Endothelial cell of umbilical vein (primary cell): ENCODE data around the gene ANG. TPM values are rescaled to one million over a fixed set of nuclear protein-coding genes. Genes with fewer than 3 reads are reported as not detected.

Experiments
- BruUV-seq: library from RNA; stranded (reverse); fragments of 400-500 nt; replicated peaks from 2 replicates; lab custom pipeline; 2021; lab: Mats Ljungman, UMichigan
- CTCF ChIA-PET: fragments of 300-600, 350-600 bp; sonication (Branson Sonifier 250); formaldehyde crosslinking; loops from one replicate; lab custom pipeline; 2021; ENCODE audit warnings: antibody characterized with exemption, inconsistent platforms; lab: Charles Lee
- POLR2A ChIA-PET: fragments of 300-600, 350-600 bp; sonication (Branson Sonifier 250); formaldehyde crosslinking; loops from one replicate; lab custom pipeline; 2021; ENCODE audit warnings: antibody characterized with exemption, inconsistent platforms; lab: Charles Lee
- DNase-seq: peaks from one replicate; pipeline ENCODE4 v3.0.0-alpha.2; 2011; ENCODE audit warnings: low read depth, low spot score
- FAIRE-seq: peaks from 2 replicates; lab custom pipeline; 2011; peaks lifted over from hg19 to GRCh38; lab: Jason Lieb, UNC
- H2AFZ ChIP-seq: 2 replicates; pipeline ENCODE4 v1.6.0; 2012; ENCODE audit warnings: low read depth, low read length, control low read depth, inconsistent platforms
- H3K27ac ChIP-seq: 2 replicates; pipeline ENCODE4 v1.5.1; 2011; ENCODE audit warnings: low read depth, mild to moderate bottlenecking, control low read depth, low read length, moderate library complexity; ENCODE audit not compliant: insufficient read depth
- H3K27me3 ChIP-seq, 2 experiments: 2 replicates each; pipeline versions ENCODE4 v1.6.0 to v1.6.1; 2011; ENCODE audit warnings: low read length in 2 of 2, mixed read lengths in 1 of 2; ENCODE audit not compliant: control insufficient read depth in 2 of 2, insufficient read depth in 2 of 2
- H3K36me3 ChIP-seq, 2 experiments: 2 replicates in 1 of 2; 3 replicates in 1 of 2; pipeline ENCODE4 v1.5.1; 2011; ENCODE audit warnings: low read length in 2 of 2, mild to moderate bottlenecking in 1 of 2, moderate library complexity in 1 of 2; ENCODE audit not compliant: control insufficient read depth in 2 of 2, insufficient read depth in 2 of 2; ENCODE audit errors: extremely low read depth in 1 of 2
- H3K4me1 ChIP-seq: 3 replicates; pipeline ENCODE4 v1.5.1; 2011; ENCODE audit warnings: mild to moderate bottlenecking, low read length; ENCODE audit not compliant: control insufficient read depth, insufficient read depth; ENCODE audit errors: extremely low read depth
- H3K4me2 ChIP-seq: 2 replicates; pipeline ENCODE4 v1.6.1; 2011; ENCODE audit warnings: low read length, control low read depth, mixed read lengths; ENCODE audit not compliant: insufficient read depth
- H3K4me3 ChIP-seq, 3 experiments: fragments of 200-600 bp in 1 of 3; sonication (generic), shearing (Covaris generic) in 1 of 3; replicated peaks in 1 of 3; 2 replicates each; pipeline ENCODE4 v1.5.1; 2011 to 2016; ENCODE audit warnings: control low read depth in 3 of 3, low read length in 3 of 3, mild to moderate bottlenecking in 2 of 3, inconsistent platforms in 1 of 3, low read depth in 1 of 3, moderate library complexity in 1 of 3; ENCODE audit not compliant: insufficient read depth in 1 of 3
- H3K79me2 ChIP-seq: 2 replicates; pipeline ENCODE4 v1.6.0; 2012; ENCODE audit warnings: low read length, inconsistent platforms; ENCODE audit not compliant: control insufficient read depth, insufficient read depth
- H3K9ac ChIP-seq: replicated peaks from 2 replicates; pipeline ENCODE3; 2011; ENCODE audit warnings: low read length, control low read depth; ENCODE audit not compliant: insufficient read depth; ENCODE audit errors: extremely low read depth
- H3K9me1 ChIP-seq: replicated peaks from 3 replicates; pipeline ENCODE4 v1.6.0; 2011; ENCODE audit warnings: mild to moderate bottlenecking, low read length; ENCODE audit not compliant: control insufficient read depth, insufficient read depth; ENCODE audit errors: extremely low read depth
- H3K9me3 ChIP-seq: replicated peaks from 2 replicates; pipeline ENCODE4 v1.5.1; 2012; ENCODE audit warnings: low read length, inconsistent platforms; ENCODE audit not compliant: control insufficient read depth, insufficient read depth
- H4K20me1 ChIP-seq: replicated peaks from 2 replicates; pipeline ENCODE3; 2011; ENCODE audit warnings: mild to moderate bottlenecking, low read length; ENCODE audit not compliant: control insufficient read depth, insufficient read depth; ENCODE audit errors: extremely low read depth
- CTCF ChIP-seq, 2 donors: IDR thresholded peaks; 1 replicate in 1 of 2; 2 replicates in 1 of 2; pipeline ENCODE4 v1.5.1; 2011; ENCODE audit warnings: low read length in 2 of 2, mild to moderate bottlenecking in 2 of 2, moderate library complexity in 2 of 2, control low read depth in 1 of 2, inconsistent platforms in 1 of 2, low read depth in 1 of 2; ENCODE audit not compliant: insufficient read depth in 1 of 2; ENCODE audit errors: extremely low read depth in 1 of 2
- EZH2 ChIP-seq: IDR thresholded peaks from 2 replicates; pipeline ENCODE4 v1.6.1; 2012; ENCODE audit warnings: borderline replicate concordance, low read depth, mild to moderate bottlenecking, moderate library complexity, low read length, inconsistent platforms; ENCODE audit not compliant: severe bottlenecking
- FOS ChIP-seq: IDR thresholded peaks from 2 replicates; pipeline ENCODE4 v1.6.1; 2011; ENCODE audit warnings: mild to moderate bottlenecking, low read length, moderate library complexity, borderline replicate concordance; ENCODE audit not compliant: insufficient read depth
- GATA2 ChIP-seq: IDR thresholded peaks from 2 replicates; pipeline ENCODE4 v1.7.0; 2011; ENCODE audit warnings: low read depth, mild to moderate bottlenecking, moderate library complexity, mixed read lengths, low read length; ENCODE audit not compliant: insufficient read length, insufficient read depth
- JUN ChIP-seq: IDR thresholded peaks from 2 replicates; pipeline ENCODE4 v1.6.1; 2011; ENCODE audit warnings: borderline replicate concordance, low read depth; ENCODE audit not compliant: insufficient read length, insufficient read depth
- MAX ChIP-seq: IDR thresholded peaks from 2 replicates; pipeline ENCODE4 v1.6.1; 2011; ENCODE audit not compliant: insufficient read depth, insufficient read length
- MYC ChIP-seq: IDR thresholded peaks from one replicate; pipeline ENCODE4 v1.6.1; 2011; ENCODE audit warnings: mild to moderate bottlenecking, low read depth, low read length
- POLR2A ChIP-seq: IDR thresholded peaks from 2 replicates; pipeline ENCODE4 v1.6.1; 2012; ENCODE audit warnings: low read depth, mild to moderate bottlenecking, control low read depth, low read length
- POLR2AphosphoS5 ChIP-seq: IDR thresholded peaks from 2 replicates; pipeline ENCODE4 v1.6.1; 2012; ENCODE audit warnings: low read depth, mild to moderate bottlenecking, control low read depth, low read length, moderate library complexity; ENCODE audit not compliant: insufficient read depth
- dilution Hi-C: fragments of 300-500 bp; cut with MboI; formaldehyde crosslinking; loops from one replicate; pipeline ENCODE4 v1.15.0; 2019; ENCODE audit warnings: low sequenced_read_pairs; ENCODE audit not compliant: extremely low pct_ligation_motif_present
- intact Hi-C: fragments of 100-400 bp; cut with micrococcal nuclease; formaldehyde crosslinking; loops from one replicate; pipeline ENCODE4 v1.10.0; 2022
- polyA plus RNA-seq, 4 experiments: library from polyadenylated mRNA; depleted of rRNA in 3 of 4; stranded (reverse) in 3 of 4; unstranded in 1 of 4; fragments of >200 nt; gene quantifications; 2 replicates each; pipeline versions ENCODE4 v1.2.1 to v1.2.3, GENCODE V29; 2011 to 2012; ENCODE audit warnings: missing spikeins in 1 of 4
- total RNA-seq: library from RNA; stranded (reverse); gene quantifications from 2 replicates; pipeline ENCODE4 v1.2.3, GENCODE V29; 2021

The ANG gene
- total and polyA plus RNA-seq, 2 donors (not counting 3 experiments of a cell fraction or from before 2014, with no cell fraction given) = 6.2 to 11.2 TPM

- no peaks in the 10 kb centered on the region for H4K20me1 ChIP-seq
- no peaks in the 10 kb centered on the region for H3K9me3 ChIP-seq
- peak overlapping the region; percentile 40 to 84 (median 45) for H3K4me3 ChIP-seq
- no peak for FAIRE-seq
- POLR2A ChIA-PET = interaction anchor here (1.7 to 1.9 kb wide), 2 partner anchors 268 to 338 kb away, joined by 4 read pairs; partner anchors contain the start of genes PARP2 and TEP1
- H3K27me3 ChIP-seq = peaks cover 9 to 11% of the 10 kb centered on the region in 2 experiments
- peaks cover 23% of the 10 kb centered on the region for H3K4me1 ChIP-seq
- no peaks in the 10 kb centered on the region for H3K9me1 ChIP-seq
- TF ChIP-seq JUN (no peak), CTCF (IDR thresholded peaks at IDR 0.05; ENCODE audit: extremely low read depth in 1 of 2, insufficient read depth in 1 of 2, low read depth in 1 of 2, low read length in 2 of 2) (no peak), MAX (no peak), MYC (no peak), POLR2AphosphoS5 (no peak), POLR2A (no peak), FOS (no peak), EZH2 (no peak), GATA2 (no peak)
- intact Hi-C loops (loop anchor here (1.0 to 2.0 kb wide), 4 partner anchors 18 to 268 kb away; partner anchors contain the start of gene TEP1), dilution Hi-C loops (no loop called here)
- peak overlapping the region; percentile 97 for H3K27ac ChIP-seq
- H3K4me2 ChIP-seq = peak overlapping the region; percentile 86
- BruUV-seq = no TSS peak
- H3K79me2 ChIP-seq = no peaks in the 10 kb centered on the region
- H3K36me3 ChIP-seq = no peaks in the 10 kb centered on the region
- no peak for DNase-seq
- H2AFZ ChIP-seq = peak overlapping the region; percentile 75
- peak overlapping the region; percentile 97 for H3K9ac ChIP-seq
- CTCF ChIA-PET = interaction anchor here (1.1 to 6.4 kb wide), 11 partner anchors 10 to 424 kb away, joined by 3 to 49 read pairs (median 8); partner anchors contain the start of genes PARP2 and RNASE1
Observed at GRCh38 chr14:20680843-20681347, 7.7 kb upstream of the ANG start.
